Measurements from ENCODE around the gene AGRP. TPM values are rescaled to one million over a fixed set of nuclear protein-coding genes. Genes with fewer than 3 reads are reported as not detected.

Gene AGRP
- total RNA-seq, 1 experiment from 2014 or later = not detected

DNA sequence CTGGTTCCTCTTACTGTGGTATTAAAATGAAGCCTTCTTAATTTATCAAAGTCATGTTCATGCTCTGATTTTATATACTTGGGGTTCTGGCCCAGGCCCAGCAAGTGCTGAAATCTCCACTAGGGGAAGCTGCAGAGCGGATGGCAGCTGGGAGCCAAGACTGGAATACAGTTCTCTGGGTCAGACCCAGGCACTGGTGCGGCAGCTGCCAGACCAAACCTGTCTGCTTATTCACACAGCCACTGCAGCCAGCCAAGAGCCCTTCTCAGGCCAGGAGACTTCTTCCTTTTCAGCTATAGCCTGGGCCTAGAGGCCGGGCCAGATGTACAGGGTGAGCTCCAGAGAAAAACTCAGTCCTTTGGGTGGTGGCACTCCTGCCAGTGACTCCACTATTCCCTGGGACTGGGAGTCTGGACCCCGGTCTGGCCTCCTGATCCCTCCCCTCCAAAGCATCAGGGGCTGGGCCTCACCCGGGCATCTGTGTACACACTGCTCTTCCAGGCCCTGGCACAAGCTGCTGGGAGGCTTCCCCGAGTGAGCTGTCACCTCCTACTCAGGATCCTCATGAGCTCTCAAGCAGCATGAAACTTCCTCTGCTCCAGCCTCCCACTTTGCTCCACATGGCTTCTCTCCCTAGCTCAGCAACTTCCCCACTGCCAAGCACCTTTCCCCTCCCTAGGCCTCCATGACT, 26.8 kb downstream of the AGRP start:
- H3K4me3 Mint-ChIP-seq = no peak overlapping the region
- WGBS (ENCODE audit: extremely low coverage, insufficient read length, low lambda C conversion rate) = no CpG with 5 or more reads among the region's 6 CpGs
- Histone ChIP-seq H3K4ac (ENCODE audit: low read depth, low read length) (no peak overlapping the region), H3K79me1 (ENCODE audit: insufficient read depth, low read depth, low read length, poor library complexity, severe bottlenecking) (no peaks in the 10 kb centered on the region), H2BK20ac (ENCODE audit: low read depth, low read length, poor library complexity, severe bottlenecking) (no peak overlapping the region), H2BK5ac (ENCODE audit: insufficient read length, low read length) (no peak overlapping the region), H4K20me1 (ENCODE audit: control insufficient read depth, insufficient read depth, insufficient read length) (no peaks in the 10 kb centered on the region), H2BK120ac (ENCODE audit: low read depth, low read length, poor library complexity, severe bottlenecking) (no peak overlapping the region), H3K9me3 (ENCODE audit: control insufficient read depth, low read depth, low read length) (no peaks in the 10 kb centered on the region), H3K9ac (ENCODE audit: extremely low read depth, insufficient read length, low read length) (no peak overlapping the region), H3K14ac (ENCODE audit: insufficient read depth, low read length) (no peak overlapping the region), H3T11ph (ENCODE audit: low read length) (no peak overlapping the region), H3K79me2 (ENCODE audit: insufficient read depth, low read length) (no peaks in the 10 kb centered on the region), H4K5ac (ENCODE audit: insufficient read length, low read depth, low read length) (no peak overlapping the region), H2AFZ (ENCODE audit: low read length) (no peak overlapping the region), H2BK15ac (ENCODE audit: low read depth, low read length) (no peak overlapping the region), H3K27ac (ENCODE audit: insufficient read length, low read depth, low read length) (no peak overlapping the region), H2AK5ac (ENCODE audit: insufficient read length, low read length) (no peak overlapping the region), H3K56ac (ENCODE audit: insufficient read length, low read depth, low read length) (no peak overlapping the region), H3K4me2 (ENCODE audit: insufficient read depth, insufficient read length, low read length) (no peak overlapping the region), H3K23me2 (ENCODE audit: insufficient read length, low read depth, low read length, poor library complexity, severe bottlenecking) (no peaks in the 10 kb centered on the region), H4K8ac (replicated peaks; ENCODE audit: insufficient read length, low read depth, low read length) (no peak overlapping the region), H3K27me3 (ENCODE audit: insufficient read depth, low read length) (no peaks in the 10 kb centered on the region), H3K18ac (ENCODE audit: insufficient read length, low read depth, low read length) (no peak overlapping the region), H4K91ac (ENCODE audit: insufficient read length, low read depth, low read length) (no peak overlapping the region), H2BK12ac (ENCODE audit: insufficient read length, low read depth, low read length) (no peak overlapping the region), H3K23ac (ENCODE audit: insufficient read length, low read depth, low read length) (no peak overlapping the region), H3K4me1 (ENCODE audit: insufficient read depth, low read length) (no peaks in the 10 kb centered on the region)
- peaks cover 7 to 10% of the 10 kb centered on the region in 2 experiments for H3K4me1 Mint-ChIP-seq
- H3K36me3 Mint-ChIP-seq (ENCODE audit: insufficient read depth in 1 of 3, low read depth in 3 of 3) = peaks cover 0 to 4% (median 3%) of the 10 kb centered on the region in 3 experiments; a peak in 3 of 7 replicates
- peak overlapping the region in 2 of 3 experiments; percentile 26 to 33; a peak in 2 of 7 replicates for H3K27ac Mint-ChIP-seq
- DNase-seq = no peak
- no peaks in the 10 kb centered on the region for H3K27me3 Mint-ChIP-seq (ENCODE audit: low read depth)
- TF ChIP-seq, protein P1, sequence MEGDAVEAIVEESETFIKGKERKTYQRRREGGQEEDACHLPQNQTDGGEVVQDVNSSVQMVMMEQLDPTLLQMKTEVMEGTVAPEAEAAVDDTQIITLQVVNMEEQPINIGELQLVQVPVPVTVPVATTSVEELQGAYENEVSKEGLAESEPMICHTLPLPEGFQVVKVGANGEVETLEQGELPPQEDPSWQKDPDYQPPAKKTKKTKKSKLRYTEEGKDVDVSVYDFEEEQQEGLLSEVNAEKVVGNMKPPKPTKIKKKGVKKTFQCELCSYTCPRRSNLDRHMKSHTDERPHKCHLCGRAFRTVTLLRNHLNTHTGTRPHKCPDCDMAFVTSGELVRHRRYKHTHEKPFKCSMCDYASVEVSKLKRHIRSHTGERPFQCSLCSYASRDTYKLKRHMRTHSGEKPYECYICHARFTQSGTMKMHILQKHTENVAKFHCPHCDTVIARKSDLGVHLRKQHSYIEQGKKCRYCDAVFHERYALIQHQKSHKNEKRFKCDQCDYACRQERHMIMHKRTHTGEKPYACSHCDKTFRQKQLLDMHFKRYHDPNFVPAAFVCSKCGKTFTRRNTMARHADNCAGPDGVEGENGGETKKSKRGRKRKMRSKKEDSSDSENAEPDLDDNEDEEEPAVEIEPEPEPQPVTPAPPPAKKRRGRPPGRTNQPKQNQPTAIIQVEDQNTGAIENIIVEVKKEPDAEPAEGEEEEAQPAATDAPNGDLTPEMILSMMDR (conservative IDR thresholded peaks at IDR 0.05) = peak; percentile 68
- no peaks in the 10 kb centered on the region for H3K9me3 Mint-ChIP-seq
